OCI-LY1 (cell line): ENCODE results near the gene ZC3H18.

Source experiments
- CTCF ChIP-seq: fragments of 200-600 bp; sonication (generic), shearing (Covaris generic); IDR thresholded peaks from 2 replicates; pipeline ENCODE4 v1.5.1; 2017; ENCODE audit warnings: mild to moderate bottlenecking, antibody characterized with exemption, low read length, moderate library complexity, mixed read lengths
- EZH2 ChIP-seq: fragments of 200-600 bp; sonication (generic), shearing (Covaris generic); IDR thresholded peaks from 2 replicates; pipeline ENCODE4 v1.8.0; 2017; ENCODE audit warnings: borderline replicate concordance, mixed run types, mild to moderate bottlenecking, antibody characterized with exemption, low read length, moderate library complexity, mixed read lengths

GRCh38 chr16:88581033-88581432, 10.8 kb downstream of the ZC3H18 start:
- no peak for TF ChIP-seq EZH2
- no peak for TF ChIP-seq CTCF
